ENCODE results near the gene NCKAP1.

GRCh38 chr2:183010112-183010511 lies 28.1 kb downstream of the NCKAP1 start:
- TF ChIP-seq ZFP3 (CRISPR knock-in tag; IDR thresholded peaks at IDR 0.05) (no peak), TSHZ2 (CRISPR knock-in tag; IDR thresholded peaks at IDR 0.05) (no peak), BACH2 (CRISPR knock-in tag; IDR thresholded peaks at IDR 0.05; ENCODE audit: borderline replicate concordance) (no peak), ZNF70 (CRISPR knock-in tag; IDR thresholded peaks at IDR 0.05) (no peak), ARNTL (CRISPR knock-in tag; IDR thresholded peaks at IDR 0.05; ENCODE audit: borderline replicate concordance, low read depth) (no peak), ZC3H10 (CRISPR knock-in tag; IDR thresholded peaks at IDR 0.05) (no peak), CSRNP3 (CRISPR knock-in tag; IDR thresholded peaks at IDR 0.05) (no peak), PATZ1 (CRISPR knock-in tag; IDR thresholded peaks at IDR 0.05; ENCODE audit: borderline replicate concordance) (no peak), RARB (CRISPR knock-in tag; IDR thresholded peaks at IDR 0.05) (no peak), ISL1 (CRISPR knock-in tag; IDR thresholded peaks at IDR 0.05) (no peak), OSR1 (CRISPR knock-in tag; IDR thresholded peaks at IDR 0.05) (no peak)
